DMS 273 (cell line): ENCODE measurements around the gene UCN.

Experiments used
- DNase-seq: peaks from one replicate; lab custom pipeline; 2025; ENCODE audit not compliant: unreplicated experiment; lab: John Stamatoyannopoulos, UW

Gene UCN

DNA sequence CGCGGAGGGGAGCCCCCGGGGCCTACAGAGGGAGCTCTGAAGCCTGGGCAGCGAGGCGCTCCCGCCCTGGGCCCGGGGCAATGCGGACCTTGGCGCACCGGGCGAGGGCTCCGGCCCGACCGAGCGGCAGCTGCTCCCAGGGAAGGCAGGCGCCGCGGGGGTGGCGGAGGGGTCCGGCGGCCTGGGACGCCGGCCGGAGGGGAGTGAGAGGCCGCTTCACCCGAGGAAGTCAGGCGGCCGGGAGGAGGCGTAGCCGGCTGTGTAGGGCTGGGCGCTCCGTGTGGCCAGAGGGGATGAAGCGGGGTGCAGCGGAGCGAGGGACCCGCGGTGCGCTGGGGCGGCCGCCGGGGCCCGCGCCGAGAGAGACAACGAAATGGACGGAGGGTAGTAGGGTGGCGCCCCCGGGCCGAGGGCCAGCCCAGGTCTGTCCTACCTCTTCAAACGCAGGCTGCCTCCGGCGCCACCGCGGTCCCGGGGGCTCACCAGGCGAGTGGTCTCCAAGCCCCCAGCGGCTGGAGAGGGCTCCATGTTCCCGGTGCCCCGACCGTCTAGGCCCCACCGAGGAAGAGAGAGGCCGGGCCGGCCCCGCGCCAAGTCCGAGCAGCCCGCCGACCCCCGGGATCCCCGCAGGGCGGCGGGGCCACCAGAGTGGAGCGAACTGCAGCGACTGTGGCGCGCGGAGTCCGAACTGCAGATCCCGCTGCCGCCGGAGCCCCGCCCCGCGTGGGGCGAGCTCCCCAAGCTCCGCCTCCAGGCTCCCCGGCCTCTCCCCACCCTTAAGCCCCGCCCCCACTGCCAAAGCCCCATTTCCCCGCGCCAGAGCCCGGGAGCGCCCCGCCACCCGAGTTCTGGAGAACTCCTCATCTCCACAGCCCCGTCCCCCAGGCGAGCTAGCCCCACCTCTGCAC lies 45.6 kb downstream of the UCN start, which contains the start of gene SLC30A3:
Gene SLC30A3 (minus strand): TSS at position 669 of the 908 bp plus-strand sequence. CDS start 141 bp downstream, at position 528.
- peak; percentile 66 for DNase-seq

DNA sequence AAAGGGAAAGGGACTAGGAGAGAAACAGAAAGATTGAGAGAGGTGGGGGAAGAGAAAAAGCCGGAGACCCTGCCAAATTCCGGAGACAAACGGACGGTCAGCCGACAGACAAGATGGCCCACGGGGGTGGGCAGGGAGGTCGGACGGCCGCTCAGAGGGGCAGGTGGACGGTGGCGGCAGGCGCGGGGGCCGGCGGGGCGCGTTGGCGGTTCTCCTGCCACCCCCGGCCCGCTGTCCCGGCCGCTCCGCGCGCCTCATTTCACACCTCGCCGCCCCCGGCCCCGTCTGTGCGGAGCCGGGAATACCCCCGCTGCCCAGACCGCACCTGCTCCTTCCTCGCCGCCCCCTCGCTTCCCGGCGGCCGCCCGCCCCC lies 46.3 kb downstream of the UCN start:
- DNase-seq, result peak; percentile 42

DNA sequence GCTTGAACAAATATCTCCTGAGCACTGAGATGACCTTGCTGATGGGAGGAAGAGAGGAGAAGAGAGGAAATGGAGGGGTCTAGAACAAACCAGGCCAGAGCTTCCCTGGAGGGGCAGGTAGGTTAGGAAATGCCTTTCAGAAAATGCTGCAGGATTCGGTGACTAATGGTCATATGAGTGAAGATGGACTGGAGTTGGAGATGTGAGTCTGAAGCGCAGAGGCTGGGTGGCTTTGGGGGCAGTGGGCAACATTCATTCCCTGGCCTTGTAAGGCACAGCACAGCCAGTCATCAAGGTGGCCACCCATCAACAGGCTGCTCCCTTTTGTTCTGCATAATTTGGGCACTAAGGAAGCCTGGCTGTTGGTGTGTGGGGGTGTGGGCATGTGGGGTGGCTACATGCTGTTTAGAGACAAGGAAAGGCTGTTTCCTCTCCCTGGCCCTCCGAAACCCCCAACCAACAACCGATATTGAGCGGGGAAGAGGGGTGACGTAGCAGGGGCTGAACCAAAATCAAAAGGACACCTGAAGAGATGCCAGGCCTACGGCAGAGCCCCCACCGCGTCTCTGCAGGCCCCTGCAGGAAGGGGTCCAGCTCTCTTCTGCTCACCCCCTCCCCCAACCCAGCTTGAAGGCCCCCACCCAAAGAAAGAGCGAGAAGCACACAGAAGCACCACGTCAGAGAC lies 46.9 kb downstream of the UCN start:
- DNase-seq, result no peak

DNA sequence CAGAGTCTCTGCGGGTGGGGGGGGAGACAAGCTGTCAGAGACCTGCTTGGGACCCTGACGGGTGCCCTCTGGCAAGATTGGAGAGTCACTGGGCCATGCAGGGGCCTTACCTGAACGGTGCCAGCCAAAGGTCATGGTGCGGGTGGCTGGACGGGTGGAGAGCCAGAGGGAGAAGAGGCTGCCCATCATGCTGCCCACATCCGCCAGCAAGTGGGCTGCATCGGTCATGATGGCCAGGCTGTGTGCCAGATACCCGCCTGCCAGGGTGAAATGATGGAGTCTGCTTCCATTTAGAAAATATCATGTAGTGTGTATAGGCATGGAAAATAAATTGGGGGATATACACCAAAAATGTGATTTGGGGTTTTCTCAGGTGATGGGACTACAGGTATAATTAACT lies 50.2 kb downstream of the UCN start:
- no peak for DNase-seq
